Measurements from ENCODE around the gene TANC1.

TANC1 gene

DNA sequence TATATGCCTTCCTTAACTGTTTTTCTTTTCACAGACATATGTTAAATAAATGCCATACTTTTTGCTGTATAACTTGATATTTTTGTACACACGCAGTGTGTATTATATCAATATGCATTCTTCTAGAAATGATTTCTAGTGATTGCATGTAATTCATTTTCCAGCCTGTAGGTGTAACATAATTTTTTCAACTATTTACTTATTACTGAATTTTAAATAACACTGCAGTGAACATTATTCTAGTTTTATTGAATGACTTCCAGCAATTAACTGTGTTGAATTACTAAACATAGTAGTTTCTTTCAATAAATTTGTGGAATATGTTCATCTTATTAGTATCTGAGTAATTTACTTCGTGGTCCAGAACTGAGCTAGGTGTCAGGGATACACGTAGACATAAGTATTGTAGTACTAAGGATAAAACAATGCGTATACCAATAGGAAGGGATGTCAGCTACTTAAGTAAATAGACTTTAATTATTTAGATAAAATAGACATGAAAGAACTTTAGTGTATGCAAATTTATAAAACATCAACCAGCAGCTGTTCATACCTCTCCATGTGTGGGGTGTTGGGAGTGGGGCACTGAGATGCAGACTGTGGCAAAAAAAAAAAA lies 28.0 kb downstream of the TANC1 start:
- DNase-seq: no peak

DNA sequence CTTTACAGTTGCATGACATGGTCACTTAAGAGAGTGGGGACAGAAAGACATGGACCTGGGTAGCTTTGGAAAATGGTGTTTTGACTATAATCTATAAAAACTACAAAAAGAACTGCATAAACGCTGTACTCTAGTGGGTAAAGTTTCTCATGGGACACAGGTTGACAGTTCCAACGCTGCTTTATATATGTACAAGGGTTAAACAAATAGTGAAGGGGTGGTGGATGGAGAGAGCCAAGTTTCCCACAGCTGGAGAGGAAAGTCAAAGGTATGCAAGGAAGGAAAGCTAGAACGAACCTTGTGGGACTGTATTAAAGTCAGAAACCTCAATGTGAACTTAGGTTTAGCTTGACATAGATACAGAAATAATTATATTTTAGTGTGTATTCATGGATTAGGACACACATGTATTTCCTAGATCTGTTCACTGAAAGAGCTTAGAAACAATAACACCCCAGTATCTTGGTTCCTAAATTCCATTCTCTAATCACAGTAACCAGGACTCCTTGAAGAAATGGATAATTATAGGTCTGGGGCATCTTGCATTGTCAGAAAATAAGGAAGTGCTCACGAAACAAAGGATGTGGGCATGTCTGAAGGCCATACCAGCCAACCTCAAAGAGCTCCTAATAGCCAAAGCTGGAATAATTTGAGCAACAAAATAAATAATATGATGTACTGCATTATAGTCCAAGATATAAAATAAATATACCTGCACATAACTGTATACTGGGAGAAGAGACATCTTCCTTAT lies 28.8 kb downstream of the TANC1 start:
- no peak for DNase-seq

DNA sequence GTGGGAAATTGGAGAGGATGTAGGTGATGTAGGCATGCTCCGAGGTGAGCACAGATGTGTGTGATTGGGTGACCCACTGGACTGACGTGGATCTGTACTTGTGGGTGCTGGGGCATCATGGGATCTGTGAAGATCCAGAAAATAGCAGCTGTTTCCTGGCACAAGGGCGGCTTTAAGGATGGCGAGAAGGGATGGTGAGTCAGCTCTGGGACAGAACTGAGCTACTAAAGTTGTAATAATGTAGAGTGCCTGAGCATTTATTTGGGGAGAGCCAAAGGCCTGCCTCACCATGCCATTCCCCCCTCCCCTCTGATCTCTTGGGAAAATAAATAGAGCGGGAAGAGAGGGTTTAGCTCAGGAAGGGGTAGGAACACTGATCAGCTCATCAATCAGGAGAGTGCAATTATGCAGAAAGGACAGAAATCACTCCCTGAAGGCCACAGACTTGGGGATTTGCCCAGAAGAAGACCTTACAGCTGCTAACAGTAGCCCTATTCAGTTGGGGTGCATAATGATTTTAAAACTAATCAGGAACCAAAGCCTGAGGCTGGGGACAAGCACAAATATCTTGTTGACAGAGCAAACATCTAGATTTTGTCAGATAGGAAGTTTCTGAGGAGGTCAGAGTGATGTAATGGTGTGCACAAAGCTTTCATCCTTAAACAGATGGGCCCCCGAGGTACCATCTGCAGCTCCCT lies 30.3 kb downstream of the TANC1 start:
- DNase-seq: peak; percentile 45

DNA sequence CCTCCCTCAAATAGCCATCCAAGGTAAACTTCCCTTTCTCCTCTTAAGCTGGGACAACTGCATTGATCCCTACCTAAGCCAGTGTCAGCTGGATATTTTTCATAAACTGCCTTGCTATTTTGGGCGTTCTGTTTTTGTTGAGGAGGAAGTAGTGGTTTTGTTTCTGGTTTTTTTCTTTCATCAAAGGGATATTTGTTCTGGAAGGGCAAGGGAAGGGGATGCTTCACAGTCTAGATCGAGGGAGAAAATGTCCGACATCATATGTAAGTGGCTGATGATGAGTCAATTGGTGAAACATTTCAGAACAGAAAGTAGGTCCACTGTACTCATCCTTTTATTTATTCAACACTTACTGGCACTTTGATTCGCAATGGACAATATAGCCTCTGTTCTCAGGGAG lies 31.0 kb downstream of the TANC1 start:
- peak; percentile 72 for DNase-seq

GRCh38 chr2:159000072-159000471 lies 31.6 kb downstream of the TANC1 start:
- DNase-seq: no peak

DNA sequence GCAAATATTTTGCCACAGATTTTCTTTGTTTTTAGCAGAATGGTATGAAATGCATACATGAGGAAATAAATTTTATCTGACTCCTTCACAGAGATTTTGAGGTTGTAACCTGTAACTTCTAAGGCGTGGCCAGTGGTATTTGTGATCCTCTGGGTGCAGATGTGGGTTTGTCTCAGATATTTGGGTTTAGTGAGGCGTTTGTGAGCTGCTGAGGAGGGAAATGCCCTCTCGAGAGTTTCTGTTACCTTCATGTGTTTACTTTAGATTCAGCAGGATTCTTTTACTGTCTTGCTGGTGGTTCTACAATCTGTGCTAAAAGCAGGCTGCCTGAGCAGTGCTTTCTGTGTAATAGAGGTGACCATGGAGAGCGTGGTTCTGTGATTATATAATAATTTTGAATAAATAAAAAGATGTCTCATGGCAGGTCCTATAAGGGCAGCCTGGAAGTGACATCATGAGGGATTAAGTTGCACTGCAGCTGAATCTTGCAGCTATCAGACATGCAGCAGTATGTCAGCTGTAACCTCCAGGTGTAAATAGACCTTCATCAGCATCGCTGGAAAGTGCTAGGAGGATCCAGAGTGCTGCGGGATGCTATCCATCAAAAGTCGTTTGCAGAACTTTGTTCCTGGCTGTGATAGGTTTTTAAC lies 34.1 kb downstream of the TANC1 start:
- no peak for DNase-seq

GRCh38 chr2:159003555-159003954 lies 35.1 kb downstream of the TANC1 start:
- DNase-seq: no peak

- no peak for DNase-seq
Observed at GRCh38 chr2:159004849-159005248, 36.4 kb downstream of the TANC1 start.

GRCh38 chr2:159009940-159010339 lies 41.5 kb downstream of the TANC1 start:
- DNase-seq: no peak

GRCh38 chr2:159010340-159010739 lies 41.9 kb downstream of the TANC1 start:
- DNase-seq: peak; percentile 82

DNA sequence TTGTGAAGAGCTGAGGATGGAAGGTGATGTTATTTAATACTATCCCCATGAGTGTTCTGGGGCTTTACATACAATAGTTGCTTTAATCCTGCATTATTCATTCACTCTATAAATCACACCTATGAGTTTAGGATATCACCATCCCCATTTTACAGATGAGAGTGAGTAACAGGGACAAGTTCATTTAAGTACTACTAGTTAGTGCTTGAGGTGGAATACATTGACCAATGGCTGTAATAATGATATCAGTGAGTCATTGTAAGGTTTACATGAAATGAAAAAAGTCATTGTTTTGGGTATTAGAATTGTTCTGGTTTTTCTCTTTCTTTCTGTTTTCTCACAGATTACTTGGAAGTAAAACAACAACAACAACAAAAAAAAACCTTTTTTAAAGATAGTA lies 42.5 kb downstream of the TANC1 start:
- no peak for DNase-seq

GRCh38 chr2:159012142-159012541 lies 43.7 kb downstream of the TANC1 start:
- no peak for DNase-seq

DNA sequence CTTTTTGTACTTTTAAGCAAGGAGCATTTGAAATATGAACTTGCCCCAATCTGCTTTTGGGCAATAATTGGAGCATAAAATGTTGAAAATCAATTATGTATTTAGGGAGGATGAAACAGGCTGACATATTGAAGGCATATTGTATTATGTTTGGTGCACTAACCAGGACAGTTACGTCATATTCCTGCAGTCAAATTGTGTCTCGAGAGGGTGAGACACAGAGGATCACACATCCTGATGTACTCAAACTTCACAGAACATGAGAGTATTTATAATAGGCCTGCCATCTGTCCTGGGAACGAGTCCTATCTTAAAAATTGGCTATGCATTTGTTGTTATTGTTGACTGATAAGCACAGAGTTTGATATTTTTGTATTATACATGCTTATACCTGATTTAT lies 44.7 kb downstream of the TANC1 start:
- no peak for DNase-seq

- DNase-seq: no peak
Observed at GRCh38 chr2:159015174-159015573, 46.7 kb downstream of the TANC1 start.

- no peak for DNase-seq
Observed at GRCh38 chr2:159015823-159016222, 47.4 kb downstream of the TANC1 start.

- DNase-seq: no peak
Observed at GRCh38 chr2:159017837-159018236, 49.4 kb downstream of the TANC1 start.

DNA sequence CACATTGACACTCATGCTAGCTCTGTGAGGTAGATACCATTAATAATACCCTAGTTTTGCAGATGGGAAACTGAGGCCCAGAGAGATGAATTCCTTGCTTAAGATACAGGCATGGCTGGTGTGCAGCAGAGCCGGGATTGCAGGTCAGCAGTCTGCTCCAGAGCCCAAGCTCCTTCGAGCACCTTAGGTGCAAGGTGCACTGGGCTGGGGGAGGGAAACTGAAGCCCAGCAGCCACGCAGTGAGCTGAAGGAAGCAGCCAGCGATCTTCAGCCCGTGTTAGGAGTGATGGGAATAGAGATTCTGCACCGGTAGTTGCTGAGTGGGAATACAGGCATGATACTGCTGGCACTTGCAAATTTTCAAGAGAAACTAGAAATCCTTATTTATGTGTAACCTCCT lies 50.6 kb downstream of the TANC1 start:
- DNase-seq: no peak

GRCh38 chr2:159022019-159022418 lies 53.6 kb downstream of the TANC1 start:
- no peak for DNase-seq

- peak; percentile 17 for DNase-seq
Observed at GRCh38 chr2:159026170-159026569, 57.7 kb downstream of the TANC1 start.

DNA sequence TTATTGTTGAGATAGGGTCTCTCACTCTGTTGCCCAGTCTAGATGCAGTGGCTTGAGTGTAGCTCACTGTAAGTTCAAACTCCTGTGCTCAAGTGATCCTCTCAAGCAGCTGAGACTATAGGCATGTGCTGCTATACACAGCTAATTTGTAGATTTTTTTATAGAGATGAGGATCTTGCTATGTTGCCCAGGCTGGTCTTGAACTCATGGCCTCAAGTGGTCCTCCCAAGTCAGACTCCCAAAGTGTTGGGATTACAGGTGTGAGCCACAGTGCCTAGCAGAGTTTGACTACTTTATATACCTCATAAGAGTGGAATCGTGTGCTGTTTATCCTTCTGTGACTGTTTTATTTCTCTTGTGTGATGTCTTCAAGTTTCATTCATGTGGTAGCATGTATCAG lies 60.3 kb downstream of the TANC1 start:
- no peak for DNase-seq

DNA sequence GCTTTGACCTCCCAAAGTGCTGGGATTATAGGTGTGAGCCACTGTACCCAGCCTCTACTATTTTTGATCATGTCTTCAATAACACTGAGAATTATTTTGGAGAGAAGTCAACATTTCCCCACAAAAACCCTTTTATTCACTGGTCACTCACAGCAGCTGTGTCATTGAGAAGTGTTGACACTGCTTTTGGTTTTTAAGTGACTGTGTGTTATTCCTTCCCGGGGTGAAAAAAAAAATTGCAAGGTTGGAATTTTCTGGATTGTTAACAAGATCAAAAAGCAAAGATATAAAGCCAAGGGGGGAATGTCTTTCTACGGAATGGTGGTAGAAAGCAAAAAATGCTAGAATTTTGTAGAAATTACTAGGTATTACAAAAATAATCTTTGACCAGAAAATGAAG lies 61.5 kb downstream of the TANC1 start:
- no peak for DNase-seq

DNA sequence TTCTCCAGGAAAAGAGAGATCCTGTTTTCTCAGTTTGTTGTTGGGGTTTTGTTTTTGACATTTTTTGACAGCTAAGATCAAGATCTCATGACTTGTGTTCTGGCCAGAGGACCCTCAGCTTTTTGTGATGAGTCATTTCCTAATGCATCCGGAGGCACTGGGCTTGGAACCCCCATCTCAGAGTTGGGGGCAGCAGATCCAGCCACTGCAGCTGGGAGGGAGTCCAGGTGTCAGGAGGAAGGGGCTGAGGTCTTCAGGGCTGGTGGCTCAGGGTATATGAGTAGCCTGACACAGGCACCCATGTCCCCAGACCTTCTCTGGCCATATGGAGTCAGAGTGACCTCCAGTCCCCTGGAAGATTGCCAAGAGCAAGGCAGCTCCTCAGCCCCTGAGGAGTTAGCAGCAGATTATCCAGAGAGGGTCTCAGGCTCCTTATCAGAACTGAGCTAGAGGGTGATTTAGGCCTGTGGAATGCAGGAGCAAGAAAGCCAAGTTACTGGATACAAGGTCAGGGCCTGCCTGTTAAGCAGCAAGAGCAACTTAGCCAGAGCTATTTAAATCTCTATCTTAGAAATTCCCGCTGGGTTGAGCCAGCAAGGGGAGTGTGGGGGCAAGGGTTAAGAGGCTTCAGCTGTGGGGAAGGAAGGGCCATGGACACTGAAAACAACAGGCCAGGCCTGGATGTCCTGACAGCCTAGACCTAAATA lies 62.4 kb downstream of the TANC1 start:
- DNase-seq: peak; percentile 76

DNA sequence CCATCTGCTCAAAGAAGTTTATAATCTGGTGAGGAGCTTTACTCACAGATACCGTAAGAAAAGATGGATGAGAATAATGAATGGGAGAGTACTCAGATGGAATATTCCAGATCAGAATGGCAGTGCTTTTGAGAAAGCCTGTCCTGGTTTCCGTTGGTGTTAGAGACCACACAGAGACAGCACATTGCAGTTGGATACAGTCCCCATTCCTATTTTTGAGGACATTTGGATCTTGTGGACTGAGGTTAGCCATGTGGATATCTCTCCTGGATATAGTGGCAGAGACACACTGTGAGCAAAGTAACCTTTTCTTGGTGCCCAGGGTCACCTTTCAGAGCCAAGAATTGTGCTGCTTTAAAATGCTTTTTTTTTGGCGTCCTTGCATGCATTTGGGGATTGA lies 63.7 kb downstream of the TANC1 start:
- no peak for DNase-seq
